Kidney epithelial cell (primary cell): ENCODE measurements around the gene CLIC1. TPM values are rescaled to one million over a fixed set of nuclear protein-coding genes. Genes with fewer than 3 reads are reported as not detected.

ENCODE experiments used
- DNase-seq: peaks from one replicate; pipeline ENCODE4 v3.0.0-alpha.2; 2010; ENCODE audit warnings: low read depth
- H3K27me3 ChIP-seq: 2 replicates; pipeline ENCODE4 v1.6.0; 2011; ENCODE audit warnings: low read length; ENCODE audit not compliant: control insufficient read depth, insufficient read depth
- H3K36me3 ChIP-seq: 2 replicates; pipeline ENCODE4 v1.5.1; 2011; ENCODE audit warnings: low read length; ENCODE audit not compliant: control insufficient read depth, insufficient read depth
- H3K4me3 ChIP-seq: 2 replicates; pipeline ENCODE4 v1.5.1; 2011; ENCODE audit warnings: low read depth, mild to moderate bottlenecking, control low read depth, low read length
- CTCF ChIP-seq: IDR thresholded peaks from 2 replicates; pipeline ENCODE4 v1.5.1; 2011; ENCODE audit warnings: mild to moderate bottlenecking, moderate library complexity, low read length, control low read depth, inconsistent platforms; ENCODE audit not compliant: insufficient read depth, poor library complexity, severe bottlenecking
- total RNA-seq: library from RNA; depleted of rRNA; stranded (reverse); fragments of >200 nt; gene quantifications from 2 replicates; pipeline ENCODE4 v1.2.3, GENCODE V29; 2015

The CLIC1 gene
- total RNA-seq, 1 donor from 2014 or later: 494 TPM

- no peak overlapping the region for H3K4me3 ChIP-seq
- no peak for TF ChIP-seq CTCF
- H3K36me3 ChIP-seq: peaks cover 9% of the 10 kb centered on the region
- DNase-seq: no peak
- H3K27me3 ChIP-seq: no peaks in the 10 kb centered on the region
Observed at GRCh38 chr6:31780507-31781243, 44.3 kb upstream of the CLIC1 start.

- Histone ChIP-seq H3K36me3 (peaks cover 9% of the 10 kb centered on the region), H3K27me3 (no peaks in the 10 kb centered on the region), H3K4me3 (no peak overlapping the region)
- DNase-seq: no peak
- no peak for TF ChIP-seq CTCF
Observed at GRCh38 chr6:31779908-31780307, 43.6 kb upstream of the CLIC1 start.

- DNase-seq: no peak
- no peaks in the 10 kb centered on the region for H3K27me3 ChIP-seq
- peaks cover 9% of the 10 kb centered on the region for H3K36me3 ChIP-seq
- H3K4me3 ChIP-seq: no peak overlapping the region
- no peak for TF ChIP-seq CTCF
Observed at GRCh38 chr6:31778999-31779885, 42.9 kb upstream of the CLIC1 start.

GRCh38 chr6:31778193-31778592 is 41.9 kb upstream of the CLIC1 start:
- H3K27me3 ChIP-seq: no peaks in the 10 kb centered on the region
- no peak for DNase-seq
- H3K36me3 ChIP-seq: peaks cover 9% of the 10 kb centered on the region
- H3K4me3 ChIP-seq: no peak overlapping the region
- TF ChIP-seq CTCF: no peak

GRCh38 chr6:31777667-31778050 is 41.3 kb upstream of the CLIC1 start:
- Histone ChIP-seq H3K27me3 (no peaks in the 10 kb centered on the region), H3K36me3 (peaks cover 9% of the 10 kb centered on the region), H3K4me3 (no peak overlapping the region)
- no peak for DNase-seq
- TF ChIP-seq CTCF: no peak
